ENCODE data around the gene AGPAT1.
"Not testable (repeated sequence)": the region's sequence is repeated elsewhere in the genome, so short reads cannot be mapped to it uniquely, and the experiment has no call there.

The AGPAT1 gene

GRCh38 chr6:32198345-32198696, 22.4 kb upstream of the AGPAT1 start:
- DNase-seq, result no peak

GRCh38 chr6:32196682-32197616, 21.1 kb upstream of the AGPAT1 start:
- no peak for DNase-seq

DNA sequence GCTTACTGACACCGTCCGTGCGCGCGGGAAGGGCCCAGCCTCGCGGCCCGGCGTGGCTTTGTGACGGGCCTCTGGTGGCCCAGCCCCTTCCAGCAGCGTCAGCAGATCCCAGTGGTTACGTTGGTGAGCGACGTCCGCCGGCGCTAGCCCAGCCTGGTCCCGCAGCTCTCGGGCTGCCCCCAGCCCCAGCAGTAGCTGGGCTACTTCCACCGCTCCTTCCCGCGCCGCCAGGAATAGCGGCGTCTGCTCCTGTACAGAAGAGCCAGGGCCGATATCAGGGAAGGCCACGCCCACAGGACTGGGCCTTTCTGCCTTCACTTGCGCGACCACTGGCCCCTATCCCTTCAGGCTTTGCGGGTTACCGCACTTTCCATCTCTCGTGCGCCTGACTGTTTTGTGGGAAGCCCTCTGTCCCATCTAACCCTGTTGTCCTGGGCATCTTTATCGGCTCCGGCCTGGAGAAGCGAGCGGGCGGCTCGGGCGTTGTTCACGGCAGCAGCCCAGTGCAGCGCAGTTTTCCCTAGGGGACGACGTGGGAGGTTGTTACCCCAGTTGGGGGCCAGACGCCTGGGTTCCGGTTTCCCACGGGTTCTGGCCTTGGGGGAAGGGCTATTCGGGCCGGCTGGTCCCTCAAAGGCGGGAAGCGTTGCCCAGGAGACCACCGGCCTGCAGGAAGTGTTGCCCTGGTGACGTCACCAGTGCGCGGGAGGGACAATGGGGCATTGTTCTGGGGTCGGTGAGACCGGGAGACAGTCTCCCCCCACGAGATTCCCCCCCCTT, 20.2 kb upstream of the AGPAT1 start:
- DNase-seq, result peak; percentile 85

- peak; percentile 100 for DNase-seq
These were observed 19.7 kb upstream of the AGPAT1 start for GRCh38 chr6:32195652-32195901.

DNA sequence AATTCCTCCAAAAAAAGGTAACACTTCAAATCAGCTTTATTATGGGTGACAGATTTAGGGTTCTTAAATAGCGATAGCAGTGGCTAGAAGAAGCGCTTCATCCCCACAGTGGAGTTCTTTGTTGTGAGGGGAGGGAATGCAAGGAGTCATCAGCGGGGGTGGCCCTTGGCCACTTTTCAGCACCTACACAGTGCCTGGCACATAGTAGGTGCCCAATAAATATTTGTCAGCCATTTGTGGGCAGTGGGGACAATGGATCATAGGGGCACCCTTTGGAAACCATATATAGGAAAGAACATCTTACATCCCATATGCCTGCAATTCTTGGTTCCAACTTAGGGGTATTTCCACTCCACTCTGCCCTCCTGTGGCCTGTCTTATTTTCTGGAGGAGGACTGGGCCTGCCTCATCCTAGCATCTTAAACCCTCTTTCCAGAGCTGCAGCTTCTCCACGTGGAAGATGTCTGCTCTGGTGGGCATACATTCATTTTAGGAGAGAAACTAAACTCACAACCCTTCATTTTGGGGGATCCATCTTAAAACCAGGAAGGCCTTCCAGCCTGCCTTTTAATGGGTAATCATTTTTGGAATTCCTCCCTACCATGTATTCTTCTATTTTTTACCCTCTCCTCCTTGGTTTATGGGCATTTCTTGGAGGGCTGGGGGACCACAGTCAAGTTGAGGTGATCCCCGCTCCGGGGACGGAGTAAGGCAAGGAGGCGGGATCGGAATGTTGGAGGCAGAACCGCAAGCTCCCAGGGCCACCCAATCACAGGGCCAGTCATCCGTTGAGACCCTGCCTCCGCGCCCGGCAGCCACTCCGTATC, 19.2 kb upstream of the AGPAT1 start:
- DNase-seq, result peak; percentile 72

DNA sequence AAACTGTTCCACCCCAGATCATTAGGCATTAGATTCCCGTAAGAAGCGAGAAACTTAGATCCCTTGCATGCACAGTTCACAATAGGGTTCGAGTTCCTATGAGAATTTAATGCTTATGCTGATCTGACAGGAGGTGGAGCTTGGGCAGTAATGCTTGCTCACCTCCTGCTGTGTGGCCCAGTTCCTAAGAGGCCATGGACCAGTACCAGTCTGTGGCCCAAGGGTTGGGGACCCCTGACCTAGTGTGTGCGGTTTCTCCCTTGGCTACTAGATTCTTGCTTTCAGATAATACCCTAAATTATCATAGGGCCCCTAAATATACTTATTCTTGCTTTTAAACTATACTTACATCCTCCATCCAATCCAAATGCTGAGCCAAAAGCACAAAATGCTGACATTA, 18.5 kb upstream of the AGPAT1 start:
- no peak for DNase-seq

GRCh38 chr6:32193096-32193495, 17.2 kb upstream of the AGPAT1 start:
- not testable (repeated sequence) for DNase-seq

- DNase-seq, result peak; percentile 83
These were observed 16.7 kb upstream of the AGPAT1 start, which contains the start of gene GPSM3 for GRCh38 chr6:32192608-32193039. Gene GPSM3 (minus strand): TSS chr6:32192643. CDS start chr6:32192513, 130 bp downstream.

DNA sequence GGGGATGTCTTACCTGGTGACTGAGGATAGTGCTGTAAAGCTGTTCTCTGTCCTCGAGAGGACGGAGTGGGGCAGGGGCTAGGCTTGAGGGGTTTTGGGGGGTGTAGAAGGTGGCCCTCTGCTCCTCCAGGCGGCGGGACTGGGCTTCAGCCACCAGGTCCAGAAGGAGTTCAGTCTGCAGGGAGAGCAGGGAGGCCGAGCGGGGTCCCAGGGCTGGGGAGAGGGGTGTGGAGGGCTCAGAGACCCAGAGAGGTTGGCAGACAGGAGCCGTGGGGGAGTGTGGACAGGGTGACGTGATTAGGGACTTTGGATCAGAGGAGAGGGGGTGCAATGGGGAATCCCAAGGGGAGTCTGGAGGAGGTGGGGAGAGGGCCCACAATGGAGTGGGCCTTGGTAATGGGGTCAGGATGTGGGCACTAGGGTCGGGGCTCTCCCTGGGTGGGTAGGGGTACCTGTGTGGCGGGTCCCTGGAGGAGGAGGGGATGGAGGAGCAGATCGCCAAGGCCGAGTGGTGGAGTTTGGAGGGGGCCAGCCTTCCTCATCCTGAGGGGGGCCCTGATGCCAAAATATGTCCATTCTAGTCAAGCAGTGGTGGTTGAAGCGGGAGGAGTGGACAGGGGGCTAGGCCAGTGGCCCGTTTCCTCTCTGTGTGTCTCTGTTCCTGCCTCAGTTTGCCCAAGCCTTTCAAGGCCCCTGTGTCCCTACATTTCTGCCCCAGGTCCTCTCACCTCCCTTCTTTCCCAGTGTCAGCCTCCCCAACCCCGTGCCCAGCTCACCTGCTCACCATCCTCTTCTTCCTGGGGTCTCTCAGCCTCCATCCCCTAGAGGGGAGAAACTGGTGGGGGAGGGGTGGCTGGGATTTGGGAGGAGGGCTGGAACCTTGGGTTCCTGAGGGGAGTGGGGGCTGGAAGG, 16.1 kb upstream of the AGPAT1 start:
- DNase-seq, result peak; percentile 72

DNA sequence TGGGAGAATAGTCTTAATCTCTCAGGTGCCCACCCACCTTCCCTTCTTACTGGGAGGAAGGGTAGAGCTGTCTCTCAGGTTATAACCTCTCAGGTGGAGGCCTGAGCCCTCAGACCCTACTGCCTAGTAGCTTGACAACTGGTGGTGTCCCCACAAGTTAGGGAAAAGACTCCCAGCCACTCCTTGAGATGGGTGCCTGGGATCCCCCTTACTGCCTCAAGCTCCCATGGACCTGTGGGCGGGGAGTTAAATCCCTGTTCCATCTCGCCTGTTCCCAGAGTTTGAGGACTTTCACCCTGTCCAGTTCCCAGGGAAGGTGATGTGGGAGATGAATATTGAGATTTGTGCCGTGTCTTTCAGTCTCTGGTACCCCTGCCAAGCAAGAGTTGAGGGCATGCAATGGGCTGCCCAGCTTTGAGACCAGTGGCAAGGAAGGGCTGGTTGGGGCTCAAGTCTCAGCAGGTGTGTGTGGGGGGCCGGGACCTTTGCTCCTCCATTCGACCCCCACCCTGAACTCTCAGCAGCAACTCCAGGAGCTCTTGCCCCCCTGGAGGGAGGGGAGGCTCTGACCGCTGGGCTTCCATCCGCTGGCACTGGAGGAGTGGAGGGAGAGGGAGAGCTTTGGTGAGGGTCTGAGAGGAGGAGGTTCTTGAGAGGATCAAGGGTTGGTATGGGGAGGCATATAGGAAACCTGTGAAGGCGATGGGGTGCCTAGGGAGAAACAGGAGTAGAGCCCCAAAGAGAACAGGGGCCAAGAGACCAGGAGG, 15.2 kb upstream of the AGPAT1 start:
- no peak for DNase-seq

DNA sequence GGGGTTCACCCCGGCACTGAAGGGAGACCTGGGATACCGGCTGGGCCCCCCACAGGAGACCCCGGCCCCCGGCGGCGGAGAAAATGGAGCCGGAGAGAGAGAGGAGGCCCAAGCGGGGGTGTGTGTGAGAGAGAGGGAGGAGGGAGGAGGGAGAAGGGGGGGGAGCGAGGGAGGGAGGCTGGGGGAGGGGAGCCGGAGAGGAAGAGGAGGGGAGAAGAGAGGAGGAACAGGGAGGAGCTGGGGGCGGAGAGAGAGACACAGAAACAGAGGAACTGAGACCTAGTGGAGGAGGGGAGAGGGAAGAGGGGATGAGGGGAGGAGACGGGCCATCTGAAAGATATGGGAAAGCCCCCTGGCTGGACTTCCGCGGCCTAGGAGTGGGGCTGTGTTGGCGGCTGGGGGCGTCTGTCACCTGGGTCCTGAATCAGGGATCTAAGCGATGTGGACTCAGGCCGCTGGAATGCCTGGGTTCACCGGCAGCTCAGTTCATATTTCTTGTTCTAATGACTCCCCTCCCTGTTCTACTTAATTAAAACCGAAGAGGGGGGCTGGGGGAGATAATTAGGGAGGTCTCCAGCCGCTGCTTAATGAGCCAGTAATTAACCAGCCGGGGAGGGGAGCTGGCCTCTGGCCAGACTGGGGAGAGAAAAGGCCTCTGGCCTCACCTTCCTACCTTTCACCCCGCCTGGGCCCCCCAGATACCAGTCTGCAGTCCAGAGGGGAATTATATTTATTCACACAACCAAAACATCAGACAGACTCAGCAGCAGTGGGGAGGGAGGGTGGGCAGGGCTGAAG, 14.4 kb upstream of the AGPAT1 start, which contains the start of gene PBX2:
Gene PBX2 (minus strand): TSS at position 149 of the 798 bp plus-strand sequence. CDS start 287 bp downstream, outside the sequence.
- DNase-seq, result peak; percentile 92

- no peak for DNase-seq
These were observed 13.8 kb upstream of the AGPAT1 start for GRCh38 chr6:32189742-32190053.

DNA sequence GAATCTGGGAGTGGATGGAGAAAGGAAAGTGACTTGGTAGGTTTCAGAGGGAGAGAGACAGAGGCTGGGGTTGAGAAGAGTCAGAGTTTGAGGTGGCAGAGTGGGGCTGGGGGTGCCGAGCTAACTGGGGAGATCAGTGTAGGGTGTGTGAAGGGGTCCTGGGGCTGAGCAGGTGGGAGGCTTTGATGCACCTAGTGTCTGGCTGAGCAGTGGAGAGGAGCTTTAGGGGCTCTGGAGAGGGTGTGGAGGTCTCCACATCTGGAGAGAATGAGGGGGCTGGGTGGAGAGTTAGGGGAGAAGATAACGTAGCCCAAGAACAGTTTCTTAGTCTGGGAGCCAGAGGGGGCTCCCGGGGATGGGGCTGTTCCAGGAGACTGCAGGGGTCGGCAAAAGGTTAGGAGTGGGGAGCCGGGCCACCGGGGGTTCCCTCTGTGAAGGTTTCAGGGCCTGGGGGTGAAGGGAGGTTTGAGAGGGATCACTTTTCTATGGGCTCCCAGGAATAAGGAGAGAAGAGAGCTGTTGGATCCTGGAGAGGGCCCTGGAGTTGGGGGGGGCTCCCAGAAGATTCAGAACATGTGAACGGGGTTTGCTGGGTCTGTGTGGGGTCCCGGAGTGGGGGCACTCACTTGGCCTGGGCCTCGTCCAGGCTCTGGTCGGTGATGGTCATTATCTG, 13.3 kb upstream of the AGPAT1 start:
- no peak for DNase-seq

- DNase-seq, result no peak
These were observed 12.6 kb upstream of the AGPAT1 start for GRCh38 chr6:32188381-32189068.

GRCh38 chr6:32187725-32188380, 12.0 kb upstream of the AGPAT1 start:
- DNase-seq, result not testable (repeated sequence)

DNA sequence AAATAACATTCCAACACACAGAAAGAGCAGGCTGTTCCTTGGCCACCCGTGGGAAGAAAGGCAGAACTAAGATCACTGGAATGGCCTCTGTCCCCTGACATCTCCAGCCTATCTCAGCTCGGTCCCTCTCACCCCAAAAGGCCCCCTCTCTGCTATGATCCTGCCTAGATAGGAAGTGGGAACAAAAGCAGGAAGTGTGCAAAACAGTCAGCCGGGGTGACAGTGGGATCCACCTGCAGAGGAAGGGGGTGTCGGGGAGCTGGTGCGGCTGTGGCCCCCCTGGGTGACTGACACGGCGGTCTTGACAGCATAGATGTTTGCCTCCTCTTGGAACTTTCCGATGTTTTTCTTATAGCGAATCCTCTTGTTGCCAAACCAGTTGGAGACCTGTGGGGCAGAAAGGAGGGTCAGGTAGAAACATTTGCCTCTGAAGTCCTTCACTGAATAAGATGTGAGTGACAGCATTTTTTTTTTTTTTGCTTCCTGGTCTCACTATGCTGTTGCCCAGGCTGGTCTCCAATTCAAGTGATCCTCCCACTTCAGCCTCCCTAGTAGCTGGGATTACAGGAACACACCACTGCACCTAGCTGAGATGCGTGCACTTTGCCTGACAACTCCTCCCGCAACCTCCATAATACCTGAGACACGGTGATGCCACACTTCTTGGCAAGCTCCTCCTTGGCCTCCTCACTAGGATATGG, 11.3 kb upstream of the AGPAT1 start:
- DNase-seq, result no peak

DNA sequence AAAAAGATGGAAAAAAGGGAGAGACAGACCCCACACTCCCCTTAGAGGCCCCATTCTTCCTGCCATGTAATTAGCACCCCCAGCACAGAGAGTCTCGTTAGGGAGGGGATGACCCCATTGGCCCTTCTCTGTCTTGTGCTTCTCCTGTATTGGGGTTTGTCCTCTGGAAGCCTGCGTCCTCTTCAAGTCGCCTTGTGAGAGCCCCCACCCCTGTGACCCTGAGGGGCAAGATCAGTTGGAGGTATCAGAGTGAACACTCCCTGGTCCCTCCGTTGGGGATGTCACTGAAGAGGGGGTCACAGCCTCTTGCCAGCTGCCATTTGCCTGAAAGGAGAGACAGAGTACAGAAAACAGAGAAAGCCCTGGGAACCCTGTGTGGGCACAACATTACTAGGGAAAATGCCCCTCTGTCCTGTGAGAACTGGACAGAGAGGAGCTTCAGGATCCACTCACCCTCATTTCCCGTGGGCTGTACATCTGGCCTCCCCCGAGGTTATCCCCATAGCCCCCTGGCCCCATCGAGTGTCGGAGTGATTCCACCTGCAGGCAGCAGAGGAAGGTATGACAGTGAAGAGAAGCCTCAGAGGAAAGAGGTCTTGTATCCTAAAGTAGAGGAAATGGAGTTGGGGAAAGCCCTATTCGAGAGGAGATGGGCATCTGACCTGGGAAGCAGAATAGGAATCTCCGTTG, 10.4 kb upstream of the AGPAT1 start:
- not testable (repeated sequence) for DNase-seq
